GM19438 (cell line): ENCODE measurements around the gene FKBP5.
"Not testable (repeated sequence)": the region's sequence is repeated elsewhere in the genome, so short reads cannot be mapped to it uniquely, and the experiment has no call there.

Experiments
- ATAC-seq: cut with Tn5 transposase; IDR thresholded peaks from one replicate; pipeline ENCODE4 v1.9.1; 2021; ENCODE audit warnings: low read depth; ENCODE audit not compliant: unreplicated experiment

FKBP5 gene

DNA sequence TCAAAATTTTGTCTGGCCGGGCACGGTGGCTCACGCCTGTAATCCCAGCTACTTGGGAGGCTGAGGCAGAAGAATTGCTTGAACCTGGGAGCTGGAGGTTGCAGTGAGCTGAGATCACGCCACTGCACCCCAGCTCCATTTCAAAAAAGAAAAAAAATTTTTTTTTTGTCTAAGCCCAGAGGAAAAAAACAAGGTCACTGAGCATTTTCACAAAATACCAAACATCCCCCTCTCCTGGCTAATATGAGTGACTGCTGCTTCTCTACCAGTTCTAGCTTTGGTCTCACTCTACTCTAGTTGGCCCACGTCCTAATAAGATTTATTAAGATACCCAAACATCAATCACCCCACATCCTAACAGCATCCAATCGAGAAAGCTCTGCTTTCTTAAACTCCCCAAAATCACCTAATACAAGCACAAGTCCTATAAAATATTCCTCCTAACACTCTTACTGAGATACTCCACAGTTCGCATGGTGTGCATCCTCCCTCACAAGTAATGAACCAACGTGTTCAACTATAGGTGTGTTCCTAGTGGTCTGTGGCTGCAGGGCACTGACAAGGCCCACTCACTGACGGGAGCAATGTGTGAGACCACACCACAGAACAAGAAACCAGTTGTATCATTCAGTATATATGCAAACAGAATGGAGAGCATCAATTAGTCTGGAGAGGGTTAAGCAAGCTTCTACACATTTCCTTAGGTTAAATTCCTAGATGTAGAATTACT is 64.2 kb downstream of the FKBP5 start:
- no peak for ATAC-seq

DNA sequence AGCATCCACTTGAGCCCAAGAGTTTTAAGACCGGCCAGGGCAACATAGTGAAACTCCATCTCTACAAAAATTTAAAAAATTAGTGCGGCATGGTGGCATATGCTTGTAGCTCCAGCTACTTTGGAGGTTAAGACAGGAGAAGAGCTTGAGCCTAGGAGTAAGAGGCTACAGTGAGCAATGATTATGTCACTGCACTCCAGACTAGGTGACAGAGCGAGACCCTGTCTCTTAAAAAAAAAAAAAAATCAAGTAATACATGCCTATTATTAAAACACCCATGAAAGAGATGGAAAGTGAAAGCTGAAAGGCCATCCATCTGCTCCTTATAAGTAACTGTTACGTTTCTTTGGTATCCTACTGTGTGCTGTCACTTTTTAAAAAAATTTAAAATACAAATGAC is 66.4 kb downstream of the FKBP5 start:
- no peak for ATAC-seq

DNA sequence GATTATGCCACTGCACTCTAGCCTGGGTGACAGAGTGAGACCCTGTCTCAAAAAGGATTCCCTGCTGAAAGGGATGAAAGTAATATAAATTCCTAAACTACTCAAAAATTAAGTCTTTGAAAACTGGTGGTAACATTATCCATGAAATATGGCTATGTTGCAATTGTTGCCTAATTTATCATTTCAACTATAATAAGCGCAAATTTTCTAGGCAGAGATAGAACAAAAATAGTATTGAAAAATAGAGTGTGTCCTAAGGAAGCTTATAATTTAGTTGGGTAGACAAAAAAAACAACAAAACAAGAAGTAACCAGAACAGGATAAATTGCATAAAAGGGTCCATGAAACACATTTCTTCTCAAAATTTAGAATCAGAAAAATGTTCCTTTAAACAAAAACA is 68.0 kb downstream of the FKBP5 start:
- no peak for ATAC-seq

DNA sequence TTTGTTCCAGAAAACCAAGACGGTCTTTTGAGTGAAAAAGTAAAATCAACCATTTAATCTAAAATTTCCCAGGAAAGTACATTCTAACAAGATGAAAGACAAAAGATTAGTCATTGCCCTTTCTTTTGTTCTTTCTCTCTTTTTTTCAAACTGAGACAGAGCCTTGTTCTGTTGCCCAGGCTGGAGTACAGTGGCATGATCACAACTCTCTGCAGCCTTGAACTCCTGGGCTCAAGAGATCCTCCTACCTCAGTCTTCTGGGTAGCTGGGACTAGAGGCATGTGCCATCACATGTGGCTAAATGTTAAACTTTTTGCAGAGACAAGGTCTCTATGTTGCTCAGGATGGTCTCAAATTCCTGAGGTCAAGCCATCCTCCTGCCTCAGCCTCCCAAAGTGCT is 75.0 kb downstream of the FKBP5 start:
- no peak for ATAC-seq

DNA sequence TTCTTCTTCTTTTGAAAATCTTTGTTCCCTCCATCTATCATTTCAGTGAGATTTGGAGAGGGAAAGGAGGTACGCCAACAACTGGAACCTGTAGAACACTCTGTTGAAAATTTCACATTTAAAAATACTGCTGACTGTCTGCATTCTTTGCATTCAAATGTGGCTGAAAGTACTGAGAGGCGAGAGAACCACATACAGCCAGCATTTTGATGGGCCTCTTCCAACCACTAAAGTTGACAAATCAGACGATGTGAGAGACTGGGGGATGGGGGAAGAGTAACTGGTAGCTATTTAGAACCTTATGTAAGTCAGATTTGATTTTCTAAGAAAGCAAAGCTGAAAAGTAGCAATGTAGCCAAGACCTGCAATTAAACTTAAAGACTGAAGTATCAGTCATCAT is 77.5 kb downstream of the FKBP5 start:
- no peak for ATAC-seq

DNA sequence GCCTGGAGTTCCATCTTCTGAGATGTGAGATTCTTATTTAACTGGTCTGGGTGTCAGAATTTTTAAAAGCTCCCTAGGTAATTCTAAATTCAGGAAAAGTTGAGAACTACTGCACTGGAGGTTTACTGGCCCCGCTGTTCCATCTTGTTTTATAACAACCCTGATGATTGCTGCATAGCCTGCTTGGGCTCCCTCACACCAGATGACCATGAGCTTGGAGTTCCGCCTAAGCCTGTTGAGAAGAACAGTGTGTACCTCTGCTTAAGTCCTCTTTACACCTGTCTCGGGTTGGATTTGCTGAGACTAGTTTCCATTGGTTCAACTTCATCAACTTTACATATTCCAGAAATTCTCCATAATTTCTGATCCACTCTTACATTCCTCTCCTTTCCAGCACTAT is 77.9 kb downstream of the FKBP5 start:
- no peak for ATAC-seq

DNA sequence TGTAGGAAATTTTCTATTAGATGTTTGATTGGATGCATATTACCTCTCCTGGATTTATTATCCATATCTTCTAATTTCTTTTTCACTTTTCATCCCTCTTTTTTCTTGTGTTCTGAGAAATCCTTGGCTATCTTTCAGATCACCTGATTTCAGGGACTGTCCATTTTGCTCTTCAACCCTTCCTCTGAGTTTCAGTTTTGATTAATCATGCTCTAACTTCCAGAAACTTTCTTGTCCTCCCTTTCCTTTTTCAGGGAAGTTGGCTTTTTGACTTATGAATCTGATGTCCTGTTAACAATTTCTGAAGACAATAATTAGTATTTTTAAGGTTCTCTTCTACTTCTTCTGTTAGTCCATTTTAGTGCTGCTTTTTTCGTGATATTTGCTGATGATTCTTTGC is 79.1 kb downstream of the FKBP5 start:
- no peak for ATAC-seq

DNA sequence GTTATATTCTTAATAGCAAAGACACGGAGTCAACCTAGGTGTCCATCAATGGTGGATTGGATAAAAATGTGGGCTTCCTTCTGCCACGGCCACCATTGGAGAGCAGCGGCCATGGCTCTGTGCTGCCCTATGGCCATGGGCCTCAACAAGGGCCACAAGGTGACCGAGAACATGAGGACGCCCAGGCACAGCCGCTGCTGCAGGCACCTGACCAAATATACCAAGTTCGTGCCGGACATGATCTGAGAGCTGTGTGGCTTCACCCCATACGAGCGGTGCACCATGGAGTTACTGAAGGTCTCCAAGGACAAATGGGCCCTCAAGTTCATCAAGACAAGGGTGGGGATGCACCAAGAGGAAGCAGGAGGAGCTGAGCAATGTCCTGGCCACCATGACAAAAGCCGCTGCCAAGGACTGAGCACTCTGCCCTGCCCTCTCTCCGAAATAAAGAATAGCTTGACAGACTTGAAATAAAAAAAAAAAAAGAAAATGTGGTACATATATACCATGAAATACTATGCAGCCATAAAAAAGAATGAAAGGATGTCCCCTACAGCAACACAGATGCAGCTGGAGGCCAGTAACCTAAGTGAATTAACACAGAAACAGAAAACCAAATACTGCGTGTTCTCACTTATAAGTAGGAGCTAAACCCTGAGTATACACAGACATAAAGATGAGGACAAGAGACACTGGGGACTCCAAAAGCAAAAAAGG is 81.0 kb downstream of the FKBP5 start:
- no peak for ATAC-seq

DNA sequence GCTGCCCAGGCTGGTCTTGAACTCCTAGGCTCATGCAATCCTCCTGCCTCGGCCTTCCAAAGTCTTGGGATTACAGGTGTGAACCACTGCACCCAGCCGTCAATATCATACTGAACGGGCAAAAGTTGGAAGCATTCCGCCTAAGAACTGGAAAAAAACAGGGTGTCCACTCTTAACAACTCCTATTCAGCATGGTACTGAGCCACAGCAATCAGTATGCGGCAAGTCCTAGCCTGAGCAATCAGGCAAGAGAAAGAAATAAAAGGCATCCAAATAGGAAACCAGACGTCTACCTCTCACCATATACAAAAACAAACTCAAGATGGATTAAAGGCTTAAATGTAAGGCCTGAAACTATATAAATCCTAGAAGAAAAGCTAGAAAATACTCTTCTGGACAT is 83.1 kb downstream of the FKBP5 start:
- ATAC-seq: no peak

DNA sequence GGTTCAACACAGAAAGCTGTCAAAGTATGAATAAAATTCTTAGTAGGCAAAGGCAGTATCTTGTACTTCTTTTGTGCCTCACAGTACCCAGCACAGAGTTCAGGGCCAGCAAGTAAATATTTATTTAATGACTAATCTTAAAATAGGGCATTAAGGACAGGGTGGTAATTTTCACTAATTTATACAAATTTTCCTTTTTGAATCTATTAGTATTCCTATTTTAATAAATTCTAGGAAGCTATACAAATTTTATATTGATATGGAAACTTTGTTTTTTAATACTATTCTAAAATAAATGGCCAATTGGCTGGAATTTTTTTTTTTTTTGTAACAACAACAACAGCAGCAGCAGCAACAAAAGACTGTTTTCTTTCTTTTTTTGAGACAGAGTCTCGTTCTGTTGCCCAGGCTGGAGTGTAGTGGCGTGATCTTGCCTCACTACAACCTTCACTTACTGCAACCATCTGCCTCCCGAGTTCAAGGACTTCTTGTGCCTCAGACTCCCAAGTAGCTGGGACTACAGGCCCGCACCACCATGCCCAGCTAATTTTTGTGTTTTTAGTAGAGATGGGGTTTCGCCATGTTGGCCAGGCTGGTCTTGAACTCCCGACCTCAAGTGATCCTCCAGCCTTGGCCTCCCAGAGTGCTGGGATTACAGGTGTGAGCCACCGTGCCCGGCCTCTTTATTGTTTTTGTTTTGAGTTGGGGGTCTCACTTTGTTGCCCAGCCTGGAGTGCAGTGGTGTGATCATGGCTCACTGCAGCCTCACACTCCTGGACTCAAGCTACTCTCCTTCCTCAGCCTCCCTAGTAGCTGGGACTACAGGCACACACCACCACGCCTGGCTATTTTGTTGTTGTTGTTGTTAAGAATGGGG is 85.2 kb downstream of the FKBP5 start:
- ATAC-seq: no peak

DNA sequence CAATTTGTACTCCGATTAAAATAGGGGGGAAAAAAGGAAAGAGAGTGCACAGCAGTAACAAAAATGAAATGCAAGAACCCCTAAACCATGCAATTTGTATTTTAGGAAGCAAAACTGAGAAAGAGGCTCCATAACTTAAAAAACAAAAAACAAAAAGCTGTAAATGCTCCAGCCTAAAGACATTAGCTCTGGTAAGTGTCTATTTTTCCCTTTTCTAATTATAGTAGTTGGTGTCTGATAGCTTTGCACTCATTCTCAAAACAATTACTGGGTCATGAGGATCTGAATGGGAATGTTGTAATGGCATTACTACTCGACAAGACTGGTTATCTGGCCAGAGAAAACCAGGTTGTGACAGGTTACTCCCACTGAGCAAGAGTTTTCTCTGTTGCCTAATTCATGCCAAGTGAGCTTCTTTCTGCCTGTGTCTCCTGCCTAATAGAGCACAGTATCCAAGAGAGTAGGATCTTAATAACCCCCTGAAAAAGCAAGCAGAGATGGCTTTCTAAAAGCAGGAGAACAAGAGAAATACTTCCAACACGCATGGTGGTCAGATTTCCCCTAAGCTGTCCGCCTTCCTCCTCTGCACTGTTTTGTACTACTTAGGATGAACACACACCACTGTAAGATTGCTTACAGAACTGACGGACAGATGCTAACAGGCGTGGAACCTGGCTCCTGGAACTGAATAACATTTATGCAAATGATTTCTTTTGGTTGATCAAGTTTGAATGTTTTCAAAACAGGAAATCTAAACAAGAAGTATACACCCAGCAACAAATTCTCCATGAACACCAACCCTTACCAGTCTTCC is 86.4 kb downstream of the FKBP5 start:
- no peak for ATAC-seq

DNA sequence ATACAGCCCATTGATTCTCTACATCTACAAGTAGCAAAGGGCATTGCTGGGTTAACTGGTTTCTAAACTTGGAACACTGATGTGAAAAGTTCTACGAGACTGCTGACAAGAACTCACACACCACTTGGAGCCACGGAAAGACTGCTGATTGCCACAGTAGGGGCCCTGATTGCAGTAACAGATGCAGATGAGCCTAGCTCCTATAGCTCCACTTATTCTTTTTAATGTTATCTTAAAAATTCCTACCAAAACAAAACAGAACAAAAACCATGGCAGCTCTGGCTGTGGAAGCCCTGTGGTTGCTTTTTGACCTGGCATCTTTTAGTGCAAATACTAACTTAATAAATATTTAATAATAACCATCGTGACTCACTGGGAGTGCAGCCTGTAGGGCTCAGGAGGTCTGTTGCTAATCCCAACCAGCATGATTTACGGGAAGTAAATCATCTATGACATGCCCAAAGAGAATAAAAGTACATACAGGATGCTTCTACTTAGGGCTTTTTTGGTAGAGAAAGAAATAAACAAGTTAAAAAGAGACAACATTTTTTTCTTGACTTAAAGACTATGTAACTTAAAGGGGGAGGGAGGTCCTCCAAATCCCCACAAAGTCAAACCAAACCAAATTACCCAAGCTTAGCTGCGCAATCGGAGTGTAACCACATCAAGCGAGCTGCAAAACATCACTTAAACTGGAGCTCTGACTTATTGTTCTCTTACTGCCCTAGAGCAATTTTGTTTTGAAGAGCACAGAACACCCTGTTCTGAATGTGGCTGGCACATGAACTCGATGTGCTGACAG is 87.2 kb downstream of the FKBP5 start:
- no peak for ATAC-seq

DNA sequence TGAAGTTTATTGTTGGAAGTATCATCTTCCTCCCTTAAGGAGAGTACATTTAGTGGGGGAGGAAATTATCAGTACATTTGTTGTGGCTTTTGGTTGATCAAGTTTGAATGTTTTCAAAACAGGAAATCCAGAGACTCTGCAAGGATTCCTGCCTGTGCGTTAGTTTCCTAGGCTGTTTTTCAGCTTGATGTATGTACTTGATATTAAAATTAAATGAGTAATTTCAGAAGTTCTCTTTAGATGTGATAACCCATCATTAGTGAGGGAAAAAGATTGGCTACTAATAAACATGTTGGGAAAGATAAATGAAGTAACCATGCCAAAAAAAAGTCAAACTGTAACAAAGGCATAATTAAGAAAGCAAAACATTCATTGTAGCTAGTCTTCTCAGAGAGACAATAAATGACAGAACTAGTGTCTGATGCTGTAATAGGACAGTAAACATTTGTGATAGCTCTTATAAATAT is 88.0 kb downstream of the FKBP5 start:
- ATAC-seq: no peak

DNA sequence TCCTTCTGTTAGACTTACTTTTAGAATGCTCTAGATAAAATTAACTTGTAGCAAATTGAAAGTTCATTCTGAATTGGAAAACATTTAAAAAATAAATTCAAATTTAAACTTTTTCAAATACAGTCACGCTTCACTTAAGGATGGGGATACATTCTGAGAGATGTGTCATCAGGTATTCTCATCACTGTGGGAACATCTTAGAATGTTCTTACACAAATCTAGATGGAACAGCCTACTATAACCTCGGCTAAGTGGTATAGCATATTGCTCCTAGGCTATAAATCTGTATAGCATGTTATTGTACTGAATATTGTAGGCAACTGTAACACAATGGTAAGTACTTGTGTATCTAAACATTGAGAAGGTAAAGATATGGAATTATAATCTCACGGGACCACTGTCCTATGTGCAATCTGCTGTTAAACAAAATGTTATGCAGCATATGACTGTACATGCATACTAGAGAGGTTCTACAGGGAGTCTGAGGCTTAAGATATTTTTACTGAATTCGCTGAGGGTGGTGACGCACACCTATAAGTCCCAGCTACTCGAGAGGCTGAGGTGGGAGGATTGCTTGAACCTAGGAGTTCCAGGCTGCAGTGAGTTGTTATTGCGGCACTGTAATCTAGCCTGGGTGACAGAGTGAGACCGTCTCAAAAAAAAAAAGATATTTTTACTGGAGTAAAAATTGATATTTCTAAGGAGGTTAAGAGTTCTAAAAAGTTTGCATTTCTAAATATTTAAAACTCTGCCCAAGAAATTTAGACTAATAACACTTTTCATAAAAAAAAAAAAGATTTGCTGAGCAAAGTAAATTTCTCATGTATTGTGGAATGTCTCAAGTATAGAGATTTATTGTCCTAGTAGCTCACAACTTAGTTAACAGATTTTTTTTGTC is 88.7 kb downstream of the FKBP5 start:
- no peak for ATAC-seq

DNA sequence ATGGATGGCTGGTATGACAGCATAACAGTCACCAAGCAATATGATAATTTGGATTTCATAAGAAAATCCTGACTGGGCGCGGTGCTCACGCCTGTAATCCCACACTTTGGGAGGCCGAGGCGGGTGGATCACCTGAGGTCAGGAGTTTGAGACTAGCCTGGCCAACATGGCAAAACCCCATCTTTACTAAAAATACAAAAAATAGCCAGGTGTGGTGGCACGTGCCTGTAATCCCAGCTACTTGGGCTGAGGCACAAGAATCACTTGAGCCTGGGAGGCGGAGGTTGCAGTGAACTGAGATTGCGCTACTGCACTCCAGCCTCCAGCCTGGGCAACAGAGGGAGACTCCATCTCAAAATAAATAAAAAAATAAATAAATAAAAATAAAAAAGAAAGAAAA is 90.1 kb downstream of the FKBP5 start:
- ATAC-seq: not testable (repeated sequence)

DNA sequence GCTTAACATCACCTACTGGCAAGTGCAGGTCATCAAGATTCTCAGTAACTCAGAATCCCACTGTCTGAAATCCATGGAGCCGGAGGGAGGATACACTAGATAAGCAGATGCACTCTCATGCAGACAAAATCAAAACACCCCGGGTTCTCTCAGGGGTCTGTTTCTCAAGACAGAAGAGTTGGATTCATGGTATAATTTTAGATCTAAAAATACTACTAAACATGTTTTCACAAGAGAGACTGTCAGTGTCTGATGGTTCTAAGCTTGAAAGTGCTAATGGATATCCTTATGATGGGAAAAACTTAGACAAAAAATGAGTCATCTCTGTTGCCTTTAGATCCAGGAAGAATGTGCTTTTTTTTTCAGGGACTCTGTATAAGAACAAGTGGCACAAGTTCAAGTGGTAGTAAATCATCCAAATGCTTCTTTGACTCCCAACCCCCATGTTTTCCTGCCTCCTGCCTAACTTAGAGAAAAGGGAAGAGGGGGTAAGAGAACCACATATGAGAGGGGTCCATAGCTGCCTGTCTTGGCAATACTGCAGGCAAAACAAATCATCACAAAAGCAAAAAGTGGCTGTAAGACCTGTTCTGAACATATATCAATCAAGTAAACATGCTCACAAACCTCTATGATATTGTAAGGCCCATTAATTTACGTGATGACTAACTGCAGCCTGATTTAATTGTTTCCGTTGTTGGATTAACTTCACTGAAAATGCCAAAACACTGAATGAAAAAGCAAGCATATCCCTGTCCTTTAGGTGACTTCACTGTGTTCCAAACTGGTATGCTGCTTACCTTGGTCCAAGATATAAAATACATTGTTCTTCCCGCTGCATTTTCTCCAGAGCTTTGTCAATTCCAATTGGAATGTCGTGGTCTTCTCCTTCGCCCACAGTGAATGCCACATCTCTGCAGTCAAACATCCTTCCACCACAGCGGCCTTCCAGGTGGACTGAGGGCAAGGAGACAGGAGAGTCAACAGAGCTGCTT is 92.0 kb downstream of the FKBP5 start:
- ATAC-seq: no peak

DNA sequence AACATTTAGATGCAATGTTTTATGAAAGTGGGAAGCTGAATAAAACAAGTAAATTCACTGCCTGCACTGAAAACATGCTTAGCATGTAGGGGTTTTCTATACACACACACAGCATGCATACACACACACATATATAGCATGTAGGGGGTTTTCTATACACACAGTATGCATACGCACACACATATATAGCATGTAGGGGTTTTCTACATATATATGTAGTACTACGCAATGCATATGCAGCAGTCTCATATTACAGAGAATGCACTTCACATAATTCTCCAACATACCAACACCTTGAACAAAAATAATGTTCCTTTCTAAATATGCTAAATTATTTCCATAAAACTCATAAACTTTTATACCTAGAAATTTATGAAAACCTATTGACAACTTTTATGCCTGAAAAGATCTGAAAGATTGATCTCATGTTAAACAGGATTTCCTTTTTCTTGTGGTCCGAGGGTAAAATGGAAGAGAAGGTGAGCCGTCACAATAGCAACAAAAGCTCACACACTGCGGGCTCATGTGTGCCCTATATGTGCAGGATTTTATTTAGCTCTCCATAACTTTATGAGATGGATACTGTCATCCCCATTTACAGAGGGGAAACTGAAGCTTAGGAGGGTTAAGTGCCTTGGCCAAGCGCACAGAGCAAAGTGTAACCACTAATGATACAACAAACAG is 94.1 kb downstream of the FKBP5 start:
- ATAC-seq: no peak
